ENCODE data around the gene ISG20L2.

The ISG20L2 gene

GRCh38 chr1:156692925-156693847, 35.4 kb downstream of the ISG20L2 start:
- H4K20me1 ChIP-seq (ENCODE audit: insufficient read depth, low read length), result no peaks in the 10 kb centered on the region
- no peaks in the 10 kb centered on the region for H3K36me3 ChIP-seq (replicated peaks; ENCODE audit: insufficient read depth, low read length)
- TF ChIP-seq EZH2 (optimal IDR thresholded peaks at IDR 0.05; ENCODE audit: low read depth, low read length) (no peak), EZH2phosphoT487 (IDR thresholded peaks at IDR 0.05; ENCODE audit: low read length) (no peak), CTCF (IDR thresholded peaks at IDR 0.05; ENCODE audit: low read length) (no peak)
- H3K4me3 ChIP-seq (ENCODE audit: low read length), result no peak overlapping the region
- H3F3A ChIP-seq (ENCODE audit: insufficient read depth, low read length), result no peaks in the 10 kb centered on the region
- H3K4me1 ChIP-seq (ENCODE audit: low read length), result no peaks in the 10 kb centered on the region
- H3K27me3 ChIP-seq (replicated peaks; ENCODE audit: insufficient read depth, low read length), result peaks cover 79% of the 10 kb centered on the region
- no peak overlapping the region for H3K9ac ChIP-seq (ENCODE audit: low read length)
- H2AFZ ChIP-seq (ENCODE audit: low read length), result no peak overlapping the region
- H3K27ac ChIP-seq (ENCODE audit: low read length), result no peak overlapping the region
- H3K4me2 ChIP-seq (ENCODE audit: low read depth, low read length), result no peak overlapping the region
- DNase-seq, result no peak
- no peaks in the 10 kb centered on the region for H3K9me2 ChIP-seq (replicated peaks; ENCODE audit: insufficient read depth, low read length)
- H3K9me3 ChIP-seq (replicated peaks; ENCODE audit: insufficient read depth, low read length), result no peaks in the 10 kb centered on the region
- no peaks in the 10 kb centered on the region for H3K79me2 ChIP-seq (ENCODE audit: low read length)

GRCh38 chr1:156692441-156692924, 36.1 kb downstream of the ISG20L2 start:
- no peaks in the 10 kb centered on the region for H3F3A ChIP-seq (ENCODE audit: insufficient read depth, low read length)
- no peak overlapping the region for H3K27ac ChIP-seq (ENCODE audit: low read length)
- no peaks in the 10 kb centered on the region for H3K36me3 ChIP-seq (replicated peaks; ENCODE audit: insufficient read depth, low read length)
- H3K27me3 ChIP-seq (replicated peaks; ENCODE audit: insufficient read depth, low read length), result peaks cover 76% of the 10 kb centered on the region
- no peak overlapping the region for H2AFZ ChIP-seq (ENCODE audit: low read length)
- H3K9me2 ChIP-seq (replicated peaks; ENCODE audit: insufficient read depth, low read length), result no peaks in the 10 kb centered on the region
- no peak overlapping the region for H3K4me2 ChIP-seq (ENCODE audit: low read depth, low read length)
- H4K20me1 ChIP-seq (ENCODE audit: insufficient read depth, low read length), result no peaks in the 10 kb centered on the region
- no peak overlapping the region for H3K4me3 ChIP-seq (ENCODE audit: low read length)
- no peaks in the 10 kb centered on the region for H3K9me3 ChIP-seq (replicated peaks; ENCODE audit: insufficient read depth, low read length)
- no peak overlapping the region for H3K9ac ChIP-seq (ENCODE audit: low read length)
- H3K4me1 ChIP-seq (ENCODE audit: low read length), result no peaks in the 10 kb centered on the region
- no peak for DNase-seq
- TF ChIP-seq EZH2 (optimal IDR thresholded peaks at IDR 0.05; ENCODE audit: low read depth, low read length), result no peak
- TF ChIP-seq EZH2phosphoT487 (IDR thresholded peaks at IDR 0.05; ENCODE audit: low read length), result no peak
- no peak for TF ChIP-seq CTCF (IDR thresholded peaks at IDR 0.05; ENCODE audit: low read length)
- H3K79me2 ChIP-seq (ENCODE audit: low read length), result no peaks in the 10 kb centered on the region

GRCh38 chr1:156691665-156692440, 36.7 kb downstream of the ISG20L2 start:
- H2AFZ ChIP-seq (ENCODE audit: low read length), result no peak overlapping the region

More at GRCh38 chr1:156691665-156692440, 36.7 kb downstream of the ISG20L2 start:
- Histone ChIP-seq H3K4me1 (ENCODE audit: low read length) (no peaks in the 10 kb centered on the region), H3K4me2 (ENCODE audit: low read depth, low read length) (no peak overlapping the region), H3K27me3 (replicated peaks; ENCODE audit: insufficient read depth, low read length) (peaks cover 69% of the 10 kb centered on the region), H3K79me2 (ENCODE audit: low read length) (no peaks in the 10 kb centered on the region), H3K9me2 (replicated peaks; ENCODE audit: insufficient read depth, low read length) (no peaks in the 10 kb centered on the region), H3K4me3 (ENCODE audit: low read length) (no peak overlapping the region), H3K36me3 (replicated peaks; ENCODE audit: insufficient read depth, low read length) (no peaks in the 10 kb centered on the region), H3K27ac (ENCODE audit: low read length) (no peak overlapping the region), H3K9ac (ENCODE audit: low read length) (no peak overlapping the region), H3K9me3 (replicated peaks; ENCODE audit: insufficient read depth, low read length) (no peaks in the 10 kb centered on the region), H4K20me1 (ENCODE audit: insufficient read depth, low read length) (no peaks in the 10 kb centered on the region), H3F3A (ENCODE audit: insufficient read depth, low read length) (no peaks in the 10 kb centered on the region)
- TF ChIP-seq CTCF (IDR thresholded peaks at IDR 0.05; ENCODE audit: low read length) (no peak), EZH2 (optimal IDR thresholded peaks at IDR 0.05; ENCODE audit: low read depth, low read length) (peak; percentile 80)
- DNase-seq, result no peak

Measured in MM.1S (cell line).